ENCODE data around the gene RDM1. TPM values are rescaled to one million over a fixed set of nuclear protein-coding genes. Genes with fewer than 3 reads are reported as not detected.

Gene RDM1
- total and polyA plus RNA-seq, 12 donors = 0.48 to 1.1 TPM; not detected in 10

GRCh38 chr17:35913609-35914008 is 17.0 kb downstream of the RDM1 start:
- no peak for DNase-seq
- no peaks in the 10 kb centered on the region for H3K9me3 ChIP-seq (replicated peaks in 1 of 3)
- H3K27ac ChIP-seq = no peak overlapping the region
- H3K36me3 ChIP-seq (replicated peaks in 1 of 2) = no peaks in the 10 kb centered on the region
- H3K27me3 ChIP-seq = no peaks in the 10 kb centered on the region
- TF ChIP-seq CTCF (IDR thresholded peaks at IDR 0.05) (no peak), POLR2A (IDR thresholded peaks at IDR 0.05) (no peak)
- intact Hi-C loops (cut with DNase I) = no loop called here
- H3K4me1 ChIP-seq (replicated peaks in 1 of 2) = no peaks in the 10 kb centered on the region
- WGBS, 4 donors = 86 to 95% (median 88%) methylated on average over 4 of the region's 4 CpGs
- no peak overlapping the region for H3K4me3 ChIP-seq

- Histone ChIP-seq H3K27me3 (no peaks in the 10 kb centered on the region), H3K4me3 (no peak overlapping the region), H3K36me3 (replicated peaks in 1 of 2) (no peaks in the 10 kb centered on the region), H3K9me3 (replicated peaks in 1 of 3) (no peaks in the 10 kb centered on the region), H3K4me1 (replicated peaks in 1 of 2) (no peaks in the 10 kb centered on the region), H3K27ac (no peak overlapping the region)
- WGBS, 4 donors = 84 to 90% (median 86%) methylated on average over 2 of the region's 2 CpGs
- TF ChIP-seq CTCF (IDR thresholded peaks at IDR 0.05) (no peak), POLR2A (IDR thresholded peaks at IDR 0.05) (no peak)
- DNase-seq = no peak
- intact Hi-C loops (cut with DNase I) = no loop called here
Measured at GRCh38 chr17:35912942-35913341, 17.6 kb downstream of the RDM1 start.

GRCh38 chr17:35912339-35912912 is 18.1 kb downstream of the RDM1 start:
- 92 to 99% (median 97%) methylated on average over 3 of the region's 3 CpGs for WGBS, 4 donors
- intact Hi-C loops (cut with DNase I) = no loop called here
- no peak for TF ChIP-seq CTCF (IDR thresholded peaks at IDR 0.05)
- H3K27me3 ChIP-seq = no peaks in the 10 kb centered on the region
- no peaks in the 10 kb centered on the region for H3K4me1 ChIP-seq (replicated peaks in 1 of 2)
- no peak for DNase-seq
- H3K4me3 ChIP-seq = no peak overlapping the region
- no peaks in the 10 kb centered on the region for H3K9me3 ChIP-seq (replicated peaks in 1 of 3)
- no peak overlapping the region for H3K27ac ChIP-seq
- no peaks in the 10 kb centered on the region for H3K36me3 ChIP-seq (replicated peaks in 1 of 2)

GRCh38 chr17:35909408-35909807 is 21.2 kb downstream of the RDM1 start:
- TF ChIP-seq POLR2A (IDR thresholded peaks at IDR 0.05) (no peak), CTCF (IDR thresholded peaks at IDR 0.05) (no peak)
- H3K27me3 ChIP-seq = no peaks in the 10 kb centered on the region
- H3K4me3 ChIP-seq = no peak overlapping the region
- no peaks in the 10 kb centered on the region for H3K4me1 ChIP-seq (replicated peaks in 1 of 2)
- H3K9me3 ChIP-seq (replicated peaks in 1 of 3) = no peaks in the 10 kb centered on the region
- no peaks in the 10 kb centered on the region for H3K36me3 ChIP-seq (replicated peaks in 1 of 2)
- 79 to 90% (median 86%) methylated on average over 3 of the region's 3 CpGs for WGBS, 4 donors
- no peak overlapping the region for H3K27ac ChIP-seq
- intact Hi-C loops (cut with DNase I) = no loop called here
- no peak for DNase-seq
